Measurements from ENCODE around the gene DEDD. TPM values are rescaled to one million over a fixed set of nuclear protein-coding genes. Genes with fewer than 3 reads are reported as not detected.

DEDD gene
- total and polyA plus RNA-seq, 10 of the 15 experiments (the other 5 are each of a cell fraction or from before 2014, with no cell fraction given): 13.6 to 33.9 (median 30.3) TPM

DNA sequence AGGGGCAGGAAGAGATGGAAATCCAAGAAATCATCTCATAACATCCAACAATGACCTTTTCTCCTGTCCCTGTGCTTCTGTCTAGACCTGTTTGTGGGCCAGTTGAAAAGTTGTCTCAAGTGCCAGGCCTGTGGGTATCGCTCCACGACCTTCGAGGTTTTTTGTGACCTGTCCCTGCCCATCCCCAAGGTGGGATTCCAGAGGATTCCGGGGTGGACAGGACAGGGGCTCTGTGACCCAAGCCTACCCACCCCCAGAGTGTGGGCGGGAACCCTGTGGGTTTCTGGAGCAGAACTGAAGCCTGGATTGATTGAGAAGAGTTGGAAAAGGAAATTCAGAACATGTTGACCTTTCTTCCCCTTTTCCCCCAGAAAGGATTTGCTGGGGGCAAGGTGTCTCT is 31.3 kb upstream of the DEDD start:
- Histone ChIP-seq H3K9me3 (replicated peaks; ENCODE audit: control insufficient read depth, insufficient read depth, low read length) (no peaks in the 10 kb centered on the region), H3K27me3 (replicated peaks in 1 of 2; ENCODE audit: control insufficient read depth in 2 of 2, insufficient read depth in 2 of 2, low read length in 1 of 2) (no peaks in the 10 kb centered on the region), H2AFZ (ENCODE audit: control insufficient read depth, low read depth, low read length) (no peak overlapping the region), H3K27ac (ENCODE audit: control insufficient read depth, insufficient read depth) (no peak overlapping the region), H3K79me2 (ENCODE audit: control insufficient read depth, insufficient read depth, low read length) (peaks cover 8% of the 10 kb centered on the region), H3K36me3 (ENCODE audit: control insufficient read depth in 2 of 2, insufficient read depth in 2 of 2, low read length in 1 of 2) (peaks cover 0 to 10% of the 10 kb centered on the region in 2 experiments; a peak in 2 of 4 replicates), H3K4me3 (no peak overlapping the region), H3K9ac (ENCODE audit: control insufficient read depth, insufficient read depth, low read length) (no peak overlapping the region), H3K4me1 (ENCODE audit: control insufficient read depth, insufficient read depth, low read length) (peaks cover 16% of the 10 kb centered on the region), H4K20me1 (ENCODE audit: control insufficient read depth, insufficient read depth) (no peaks in the 10 kb centered on the region), H3K4me2 (ENCODE audit: control insufficient read depth, insufficient read depth) (no peak overlapping the region)
- TF ChIP-seq ATF7 (IDR thresholded peaks at IDR 0.05; ENCODE audit: low read depth) (no peak), NR2F1 (conservative IDR thresholded peaks at IDR 0.05) (no peak), KAT2A (conservative IDR thresholded peaks at IDR 0.05; ENCODE audit: control insufficient read depth, low read depth, low read length) (no peak), RELB (IDR thresholded peaks at IDR 0.05; ENCODE audit: low read depth) (no peak), NKRF (conservative IDR thresholded peaks at IDR 0.05) (no peak), GABPA (IDR thresholded peaks at IDR 0.05; ENCODE audit: low read depth) (no peak), E2F8 (IDR thresholded peaks at IDR 0.05; ENCODE audit: low read depth, partially characterized antibody) (no peak), CBFB (IDR thresholded peaks at IDR 0.05; ENCODE audit: low read depth) (no peak)
- TF ChIP-seq, protein P1, sequence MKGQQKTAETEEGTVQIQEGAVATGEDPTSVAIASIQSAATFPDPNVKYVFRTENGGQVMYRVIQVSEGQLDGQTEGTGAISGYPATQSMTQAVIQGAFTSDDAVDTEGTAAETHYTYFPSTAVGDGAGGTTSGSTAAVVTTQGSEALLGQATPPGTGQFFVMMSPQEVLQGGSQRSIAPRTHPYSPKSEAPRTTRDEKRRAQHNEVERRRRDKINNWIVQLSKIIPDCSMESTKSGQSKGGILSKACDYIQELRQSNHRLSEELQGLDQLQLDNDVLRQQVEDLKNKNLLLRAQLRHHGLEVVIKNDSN (IDR thresholded peaks at IDR 0.05; ENCODE audit: borderline replicate concordance, extremely low read length, insufficient read depth, low read depth, low read length): no peak
- ChIA-PET POLR2A (no interaction called here), CTCF (interaction anchor here (2.7 to 5.0 kb wide), 3 partner anchors 10 to 18 kb away, joined by 38 to 60 read pairs (median 44); partner anchors contain the start of genes B4GALT3 and UFC1), RAD21 (ENCODE audit: unreplicated experiment) (interaction anchor here (4.8 kb wide), 1 partner anchor 219 kb away, joined by 34 read pairs; no protein-coding TSS in a partner anchor), SMC1A (ENCODE audit: uncharacterized antibody, unreplicated experiment) (interaction anchor here (2.4 kb wide), 1 partner anchor 117 kb away, joined by 8 read pairs; the partner anchor contains the start of gene USF1)
- WGBS (ENCODE audit: insufficient coverage, insufficient replicate concordance, low lambda C conversion rate, missing lambda C conversion rate): 93% methylated on average over 5 of the region's 5 CpGs
- DNase-seq (ENCODE audit: low read depth, low spot score) (no peak), FAIRE-seq (no peak), ATAC-seq (no peak)
- in situ Hi-C loops (cut with MboI): no loop called here
- intact Hi-C loops (cut with micrococcal nuclease; ENCODE audit: unreplicated experiment): no loop called here
- BruUV-seq (replicated peaks): no TSS peak

Data from GM12878 (cell line).